ENCODE measurements around the gene SPAG16.

The SPAG16 gene

GRCh38 chr2:213958086-213958485, 673.8 kb downstream of the SPAG16 start (continued):
- TF ChIP-seq ZNF302 (tag by site-specific recombination; IDR thresholded peaks at IDR 0.05; ENCODE audit: low read depth) (no peak), ZNF510 (tag by site-specific recombination; IDR thresholded peaks at IDR 0.05; ENCODE audit: insufficient replicate concordance) (no peak)

- POLR2A ChIA-PET: no interaction called here
- Histone ChIP-seq H3K27ac (ENCODE audit: extremely low read depth, low read depth, low read length) (no peak overlapping the region), H3K4me1 (ENCODE audit: control insufficient read depth, insufficient read depth, low read length) (no peaks in the 10 kb centered on the region), H3K4me3 (ENCODE audit: low read depth, low read length) (no peak overlapping the region), H3K9me3 (ENCODE audit: control insufficient read depth, insufficient read depth, low read depth, low read length) (no peaks in the 10 kb centered on the region), H3K36me3 (ENCODE audit: control insufficient read depth in 2 of 2, insufficient read depth in 1 of 2, low read length in 2 of 2) (no peaks in the 10 kb centered on the region)
- CTCF ChIA-PET: no interaction called here
- no peak for TF ChIP-seq SCRT1 (tag by site-specific recombination; IDR thresholded peaks at IDR 0.05; ENCODE audit: borderline replicate concordance)
- TF ChIP-seq ZNF514 (tag by site-specific recombination; IDR thresholded peaks at IDR 0.05): no peak
- TF ChIP-seq ZNF398 (tag by site-specific recombination; IDR thresholded peaks at IDR 0.05): no peak
- no peak for TF ChIP-seq ZBTB44 (tag by site-specific recombination; IDR thresholded peaks at IDR 0.05)
- no peak for TF ChIP-seq IKZF3 (tag by site-specific recombination; IDR thresholded peaks at IDR 0.05)
- TF ChIP-seq TRIM28 (IDR thresholded peaks at IDR 0.05; ENCODE audit: borderline replicate concordance, low read length): no peak
- no peak for TF ChIP-seq ZNF549 (tag by site-specific recombination; IDR thresholded peaks at IDR 0.05)
- no peak for TF ChIP-seq ZSCAN30 (tag by site-specific recombination; IDR thresholded peaks at IDR 0.05)
- TF ChIP-seq PBX3 (CRISPR knock-in tag; IDR thresholded peaks at IDR 0.05): no peak
Measured at GRCh38 chr2:213959589-213959988, 675.3 kb downstream of the SPAG16 start.

- no peak for TF ChIP-seq HOXC10 (CRISPR knock-in tag; IDR thresholded peaks at IDR 0.05)
- TF ChIP-seq ZNF16 (tag by site-specific recombination; IDR thresholded peaks at IDR 0.05; ENCODE audit: low read depth): no peak
- TF ChIP-seq ZNF394 (tag by site-specific recombination; IDR thresholded peaks at IDR 0.05; ENCODE audit: borderline replicate concordance): no peak
- no peak for TF ChIP-seq ZBTB10 (tag by site-specific recombination; IDR thresholded peaks at IDR 0.05)
- no peak for TF ChIP-seq IKZF3 (tag by site-specific recombination; IDR thresholded peaks at IDR 0.05)
- TF ChIP-seq GLIS2 (tag by site-specific recombination; IDR thresholded peaks at IDR 0.05): no peak
- no peak for TF ChIP-seq ZNF146 (tag by site-specific recombination; IDR thresholded peaks at IDR 0.05)
- no peak for TF ChIP-seq ZNF362 (tag by site-specific recombination; IDR thresholded peaks at IDR 0.05)
- TF ChIP-seq ZNF514 (tag by site-specific recombination; IDR thresholded peaks at IDR 0.05): no peak
- TF ChIP-seq PRDM4 (tag by site-specific recombination; IDR thresholded peaks at IDR 0.05): no peak
- ChIA-PET CTCF (no interaction called here), POLR2A (no interaction called here)
- Histone ChIP-seq H3K9me3 (ENCODE audit: control insufficient read depth, insufficient read depth, low read depth, low read length) (no peaks in the 10 kb centered on the region), H3K4me1 (ENCODE audit: control insufficient read depth, insufficient read depth, low read length) (no peaks in the 10 kb centered on the region), H3K27ac (ENCODE audit: extremely low read depth, low read depth, low read length) (no peak overlapping the region), H3K36me3 (ENCODE audit: control insufficient read depth in 2 of 2, insufficient read depth in 1 of 2, low read length in 2 of 2) (no peaks in the 10 kb centered on the region), H3K4me3 (ENCODE audit: low read depth, low read length) (no peak overlapping the region)
Measured at GRCh38 chr2:213971536-213971935, 687.3 kb downstream of the SPAG16 start.
